ENCODE results near the gene THEM5.

The THEM5 gene

DNA sequence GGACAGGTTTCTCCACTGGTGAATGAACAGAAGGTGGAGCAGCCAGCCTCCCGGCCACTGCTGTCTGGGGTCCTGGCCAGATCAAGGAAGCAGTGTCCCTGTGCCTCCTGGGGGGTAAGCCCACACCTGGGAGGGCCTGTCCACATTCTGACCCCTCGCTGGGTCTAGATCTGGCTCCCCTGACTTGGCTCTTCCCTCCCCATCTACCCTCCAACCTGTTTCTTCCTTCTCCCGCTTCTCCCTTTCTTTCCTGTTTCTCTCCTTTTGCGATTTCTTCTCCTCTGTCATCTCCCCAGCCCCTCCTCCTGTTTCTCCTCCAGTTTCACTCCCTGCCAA, 22.3 kb downstream of the THEM5 start:
- peak overlapping the region; percentile 99 for H3K27ac ChIP-seq

GRCh38 chr1:151830055-151830454, 23.5 kb downstream of the THEM5 start:
- no peak for TF ChIP-seq CTCF (conservative IDR thresholded peaks at IDR 0.05)
- peak overlapping the region; percentile 99 for H3K27ac ChIP-seq

More for the DNA sequence above, 22.3 kb downstream of the THEM5 start:
- no peak for TF ChIP-seq CTCF (conservative IDR thresholded peaks at IDR 0.05)

- H3K27ac ChIP-seq, result peak overlapping the region; percentile 99
- no peak for TF ChIP-seq CTCF (conservative IDR thresholded peaks at IDR 0.05)
These were observed 24.0 kb downstream of the THEM5 start for GRCh38 chr1:151829352-151830046.

- TF ChIP-seq CTCF (conservative IDR thresholded peaks at IDR 0.05), result no peak
- H3K27ac ChIP-seq, result peak overlapping the region; percentile 99
These were observed 24.6 kb downstream of the THEM5 start for GRCh38 chr1:151828921-151829320.

GRCh38 chr1:151827853-151828252, 25.7 kb downstream of the THEM5 start:
- no peak for TF ChIP-seq CTCF (conservative IDR thresholded peaks at IDR 0.05)
- H3K27ac ChIP-seq, result peak overlapping the region; percentile 99; the same call in 1 of the 2 replicates

DNA sequence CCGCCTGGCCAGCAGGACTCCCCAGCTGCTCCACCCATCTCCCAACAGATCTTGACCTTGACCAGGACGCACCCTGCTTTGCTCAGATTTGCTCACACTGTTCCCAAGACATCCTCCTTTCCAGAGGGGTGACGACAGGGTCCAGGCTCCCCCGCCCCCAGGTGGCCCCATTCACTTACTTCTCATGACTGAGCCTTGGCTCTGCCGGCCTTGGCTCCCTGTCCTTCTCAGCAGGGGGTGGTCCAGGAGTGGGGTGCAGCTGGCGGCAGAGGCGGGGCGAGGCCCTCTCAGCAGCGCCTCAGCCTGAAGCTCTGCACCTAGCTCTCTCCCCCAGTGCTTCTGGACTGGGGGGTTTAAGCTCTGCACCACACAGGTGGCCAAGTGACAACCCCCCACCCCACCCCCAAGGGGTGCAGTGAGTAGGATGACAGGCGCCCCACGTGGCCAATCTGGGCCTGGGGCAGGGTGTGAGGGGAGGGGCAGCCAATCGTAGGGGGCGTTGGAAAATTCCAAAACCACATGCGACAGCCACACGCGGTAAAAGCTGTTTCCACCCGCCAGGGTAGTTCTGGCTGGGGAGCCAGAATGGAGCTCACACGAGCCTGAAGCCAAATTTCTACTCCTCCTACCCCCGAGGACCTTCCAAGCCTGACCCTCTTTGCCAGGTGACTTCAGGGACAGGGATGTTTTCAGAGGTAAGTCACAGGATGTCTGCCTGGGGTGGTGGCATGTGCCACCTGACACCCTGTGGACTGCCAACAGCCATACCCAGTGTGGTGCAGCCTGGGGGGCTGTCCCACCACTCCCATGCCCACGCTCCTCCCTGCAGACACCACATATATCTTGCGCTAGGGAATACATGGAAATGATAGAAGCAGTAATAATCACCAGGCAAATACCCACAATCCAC, 27.5 kb downstream of the THEM5 start:
- TF ChIP-seq CTCF (conservative IDR thresholded peaks at IDR 0.05), result no peak
- no peak overlapping the region for H3K27ac ChIP-seq

DNA sequence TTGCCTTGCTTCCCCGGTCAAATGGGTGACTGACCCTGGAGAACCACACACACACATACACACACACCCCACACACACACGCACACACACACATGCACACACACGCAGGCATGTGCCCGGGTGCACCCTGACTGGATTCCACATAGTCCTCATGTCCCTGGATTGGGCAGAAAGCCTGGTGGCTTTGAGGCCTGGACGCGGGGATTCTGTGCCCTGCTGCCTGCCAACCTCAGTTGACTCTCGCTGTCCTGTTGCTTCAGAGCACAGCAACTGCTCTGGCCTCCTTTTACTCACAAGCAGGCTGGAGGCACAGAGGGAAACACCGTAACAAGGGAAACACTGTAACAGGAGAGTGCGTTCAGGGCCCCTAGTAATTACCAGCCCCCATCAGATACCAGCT, 28.3 kb downstream of the THEM5 start:
- no peak overlapping the region for H3K27ac ChIP-seq
- no peak for TF ChIP-seq CTCF (conservative IDR thresholded peaks at IDR 0.05)

Measured in VCaP (cell line).